Upper lobe of left lung (tissue), 6 donors: ENCODE results near the gene CRYBB1. TPM values are rescaled to one million over a fixed set of nuclear protein-coding genes. Genes with fewer than 3 reads are reported as not detected.
A peak's percentile ranks its signal among the peaks of the same experiment; 100 is the strongest.

ENCODE experiments used
- ATAC-seq, 2 donors: fragments of 200-7000 bp; cut with Tn5 transposase; one replicate each; pipeline ENCODE4 v1.9.1; 2022; ENCODE audit warnings: mild to moderate bottlenecking in 2 of 2, moderate library complexity in 2 of 2; ENCODE audit not compliant: low FRiP score in 2 of 2
- DNase-seq, 2 donors: peaks; one replicate each; pipeline ENCODE4 v3.0.0-alpha.2; 2019 to 2020
- H3K27ac ChIP-seq, 4 donors: fragments of 200-600 bp; sonication (generic); one replicate each; pipeline ENCODE4 v1.5.1; 2016 to 2019
- H3K27me3 ChIP-seq, 4 donors: fragments of 200-600 bp; sonication (generic); one replicate each; pipeline ENCODE4 v1.5.1; 2017 to 2019
- H3K36me3 ChIP-seq, 4 donors: fragments of 200-600 bp; sonication (generic); one replicate each; pipeline ENCODE4 v1.5.1; 2016 to 2019
- H3K4me1 ChIP-seq, 4 donors: fragments of 200-600 bp; sonication (generic); one replicate each; pipeline ENCODE4 v1.5.1; 2018 to 2019
- H3K4me3 ChIP-seq, 4 donors: fragments of 200-600 bp; sonication (generic); one replicate each; pipeline ENCODE4 v1.5.1; 2017 to 2019; ENCODE audit warnings: mild to moderate bottlenecking in 2 of 4, moderate library complexity in 1 of 4
- H3K9me3 ChIP-seq, 4 donors: fragments of 200-600 bp; sonication (generic); one replicate each; pipeline ENCODE4 v1.5.1; 2018 to 2019
- CTCF ChIP-seq, 6 experiments: fragments of 450-650 bp in 4 of 6; fragments of 200-600 bp in 2 of 6; sonication (generic) in 2 of 6; IDR thresholded peaks; one replicate each; pipeline ENCODE4 v1.5.1; 2016 to 2019; ENCODE audit warnings: antibody characterized with exemption in 6 of 6
- EP300 ChIP-seq, 4 donors: sonication (generic); formaldehyde crosslinking; IDR thresholded peaks; one replicate each; pipeline ENCODE4 v1.5.1; 2017; ENCODE audit warnings: antibody characterized with exemption in 4 of 4, control low read depth in 2 of 4
- POLR2A ChIP-seq, 4 donors: fragments of 450-650 bp; IDR thresholded peaks; one replicate each; pipeline ENCODE4 v1.5.1; 2016 to 2017; ENCODE audit warnings: antibody characterized with exemption in 4 of 4, mild to moderate bottlenecking in 2 of 4
- POLR2AphosphoS5 ChIP-seq, 2 donors: sonication (generic); formaldehyde crosslinking; IDR thresholded peaks; one replicate each; pipeline ENCODE4 v1.5.1; 2017; ENCODE audit warnings: antibody characterized with exemption in 2 of 2
- WGBS, 2 donors: methylation state at CpG; one replicate each; pipeline ENCODE4 v1.1.5; 2017 to 2018; 5-methylcytosine and 5-hydroxymethylcytosine counted together
- total RNA-seq, 6 donors: library from RNA; depleted of rRNA in 4 of 6; stranded (reverse); fragments of >200 nt in 4 of 6; gene quantifications; one replicate each; pipeline versions ENCODE4 v1.1.0 to v1.2.1, GENCODE V29; 2016 to 2021
- donor health status: DM: no; HTN: no; CAD: no; lungs with moderate emphysema.
- donor health status: DM: no; HTN: yes; CAD: no; lungs with severe emphysema.

The CRYBB1 gene
- total RNA-seq, 6 donors from 2014 or later, result 0.26 to 0.81 TPM; not detected in 4

- Histone ChIP-seq H3K27ac (no peak overlapping the region), H3K9me3 (no peaks in the 10 kb centered on the region), H3K4me3 (no peak overlapping the region), H3K4me1 (peaks cover 5 to 9% (median 6%) of the 10 kb centered on the region in 4 donors), H3K36me3 (no peaks in the 10 kb centered on the region), H3K27me3 (no peaks in the 10 kb centered on the region)
- ATAC-seq (no peak), DNase-seq (no peak)
- TF ChIP-seq POLR2A (IDR thresholded peaks at IDR 0.05), result no peak
- no peak for TF ChIP-seq EP300 (IDR thresholded peaks at IDR 0.05)
- TF ChIP-seq POLR2AphosphoS5 (IDR thresholded peaks at IDR 0.05), result no peak
- no peak for TF ChIP-seq CTCF (IDR thresholded peaks at IDR 0.05)
- 88 to 94% methylated on average over 1 of the region's 1 CpG for WGBS, 2 donors
Measured at GRCh38 chr22:26623984-26624383, 6.2 kb upstream of the CRYBB1 start.

GRCh38 chr22:26621663-26622062 is 3.8 kb upstream of the CRYBB1 start, which contains the start of gene CRYBA4:
CRYBA4 (plus strand) TSS chr22:26621963; CDS start chr22:26622597, 634 bp downstream.
- ATAC-seq (no peak), DNase-seq (no peak)
- no peak for TF ChIP-seq POLR2AphosphoS5 (IDR thresholded peaks at IDR 0.05)
- no peak for TF ChIP-seq POLR2A (IDR thresholded peaks at IDR 0.05)
- TF ChIP-seq EP300 (IDR thresholded peaks at IDR 0.05), result no peak
- TF ChIP-seq CTCF (IDR thresholded peaks at IDR 0.05), result no peak
- 76 to 82% methylated on average over 5 to 6 of the region's 7 CpGs for WGBS, 2 donors
- Histone ChIP-seq H3K27ac (no peak within 1 kb of the TSS), H3K4me1 (peaks cover 14 to 25% (median 17%) of the 10 kb centered on the region in 4 donors), H3K27me3 (no peaks in the 10 kb centered on the region), H3K36me3 (no peaks in the 10 kb centered on the region), H3K4me3 (no peak within 1 kb of the TSS), H3K9me3 (no peaks in the 10 kb centered on the region)

GRCh38 chr22:26620197-26620596 is 2.4 kb upstream of the CRYBB1 start:
- no peak for ATAC-seq
- TF ChIP-seq CTCF (IDR thresholded peaks at IDR 0.05), result no peak
- TF ChIP-seq EP300 (IDR thresholded peaks at IDR 0.05), result no peak
- no peak for TF ChIP-seq POLR2A (IDR thresholded peaks at IDR 0.05)
- TF ChIP-seq POLR2AphosphoS5 (IDR thresholded peaks at IDR 0.05), result no peak
- H3K4me1 ChIP-seq, result peaks cover 14 to 33% (median 22%) of the 10 kb centered on the region in 4 donors
- no peaks in the 10 kb centered on the region for H3K9me3 ChIP-seq
- no peak for DNase-seq
- H3K27me3 ChIP-seq, result no peaks in the 10 kb centered on the region
- no peaks in the 10 kb centered on the region for H3K36me3 ChIP-seq
- H3K27ac ChIP-seq, result no peak overlapping the region
- WGBS, 2 donors, result 94 to 96% methylated on average over 2 of the region's 2 CpGs
- no peak overlapping the region for H3K4me3 ChIP-seq

GRCh38 chr22:26619510-26619909 is 1.7 kb upstream of the CRYBB1 start:
- 36 to 38% methylated on average over 5 to 6 of the region's 6 CpGs for WGBS, 2 donors
- no peak for TF ChIP-seq EP300 (IDR thresholded peaks at IDR 0.05)
- no peak for TF ChIP-seq POLR2A (IDR thresholded peaks at IDR 0.05)
- no peak for TF ChIP-seq POLR2AphosphoS5 (IDR thresholded peaks at IDR 0.05)
- TF ChIP-seq CTCF (IDR thresholded peaks at IDR 0.05), result no peak
- ATAC-seq, result no peak
- H3K27ac ChIP-seq, result peak overlapping the region in 2 of 4 donors; percentile 12 to 36
- H3K9me3 ChIP-seq, result no peaks in the 10 kb centered on the region
- H3K36me3 ChIP-seq, result no peaks in the 10 kb centered on the region
- H3K4me3 ChIP-seq, result no peak overlapping the region
- no peaks in the 10 kb centered on the region for H3K27me3 ChIP-seq
- no peak for DNase-seq
- H3K4me1 ChIP-seq, result peaks cover 14 to 33% (median 22%) of the 10 kb centered on the region in 4 donors

GRCh38 chr22:26618455-26618854 is 628 bp upstream of the CRYBB1 start:
- WGBS, 2 donors, result 87% methylated on average over 8 of the region's 8 CpGs
- Histone ChIP-seq H3K27me3 (no peaks in the 10 kb centered on the region), H3K36me3 (no peaks in the 10 kb centered on the region), H3K9me3 (no peaks in the 10 kb centered on the region), H3K27ac (peak overlapping the region in 2 of 4 donors; percentile 36 to 57), H3K4me1 (peaks cover 14 to 33% (median 22%) of the 10 kb centered on the region in 4 donors), H3K4me3 (no peak overlapping the region)
- no peak for ATAC-seq
- no peak for TF ChIP-seq EP300 (IDR thresholded peaks at IDR 0.05)
- TF ChIP-seq POLR2A (IDR thresholded peaks at IDR 0.05), result no peak
- TF ChIP-seq CTCF (IDR thresholded peaks at IDR 0.05), result no peak
- no peak for TF ChIP-seq POLR2AphosphoS5 (IDR thresholded peaks at IDR 0.05)
- no peak for DNase-seq
